Measurements from ENCODE around the gene KLK5.

The KLK5 gene, protein sequence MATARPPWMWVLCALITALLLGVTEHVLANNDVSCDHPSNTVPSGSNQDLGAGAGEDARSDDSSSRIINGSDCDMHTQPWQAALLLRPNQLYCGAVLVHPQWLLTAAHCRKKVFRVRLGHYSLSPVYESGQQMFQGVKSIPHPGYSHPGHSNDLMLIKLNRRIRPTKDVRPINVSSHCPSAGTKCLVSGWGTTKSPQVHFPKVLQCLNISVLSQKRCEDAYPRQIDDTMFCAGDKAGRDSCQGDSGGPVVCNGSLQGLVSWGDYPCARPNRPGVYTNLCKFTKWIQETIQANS

DNA sequence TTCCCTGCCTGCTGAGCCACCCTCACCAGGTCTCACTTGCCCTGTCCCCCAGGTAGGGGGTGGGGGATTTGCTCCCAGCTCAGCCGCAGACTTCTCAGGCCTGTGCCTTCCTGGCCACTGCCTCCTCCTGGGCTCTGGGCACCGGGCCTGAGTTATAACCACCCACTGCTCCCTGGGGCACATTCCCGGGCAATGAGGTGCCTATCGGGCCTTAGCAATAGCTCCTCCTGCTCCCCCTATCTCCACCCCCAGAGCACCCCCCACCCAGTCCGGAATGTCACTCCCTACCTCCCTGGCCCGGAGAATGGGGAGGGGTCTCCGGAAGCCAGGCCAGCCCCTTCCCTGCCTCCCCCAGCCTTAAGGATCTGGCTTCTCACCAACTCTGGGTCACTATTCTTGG, at the start of gene KLK5:
TSS of gene KLK5 (minus strand) at position 129 of the 400 bp plus-strand sequence. CDS start 381 bp downstream, outside the sequence.
- no peak for DNase-seq (ENCODE audit: low read depth)
- TF ChIP-seq, protein P1, sequence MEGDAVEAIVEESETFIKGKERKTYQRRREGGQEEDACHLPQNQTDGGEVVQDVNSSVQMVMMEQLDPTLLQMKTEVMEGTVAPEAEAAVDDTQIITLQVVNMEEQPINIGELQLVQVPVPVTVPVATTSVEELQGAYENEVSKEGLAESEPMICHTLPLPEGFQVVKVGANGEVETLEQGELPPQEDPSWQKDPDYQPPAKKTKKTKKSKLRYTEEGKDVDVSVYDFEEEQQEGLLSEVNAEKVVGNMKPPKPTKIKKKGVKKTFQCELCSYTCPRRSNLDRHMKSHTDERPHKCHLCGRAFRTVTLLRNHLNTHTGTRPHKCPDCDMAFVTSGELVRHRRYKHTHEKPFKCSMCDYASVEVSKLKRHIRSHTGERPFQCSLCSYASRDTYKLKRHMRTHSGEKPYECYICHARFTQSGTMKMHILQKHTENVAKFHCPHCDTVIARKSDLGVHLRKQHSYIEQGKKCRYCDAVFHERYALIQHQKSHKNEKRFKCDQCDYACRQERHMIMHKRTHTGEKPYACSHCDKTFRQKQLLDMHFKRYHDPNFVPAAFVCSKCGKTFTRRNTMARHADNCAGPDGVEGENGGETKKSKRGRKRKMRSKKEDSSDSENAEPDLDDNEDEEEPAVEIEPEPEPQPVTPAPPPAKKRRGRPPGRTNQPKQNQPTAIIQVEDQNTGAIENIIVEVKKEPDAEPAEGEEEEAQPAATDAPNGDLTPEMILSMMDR (IDR thresholded peaks at IDR 0.05; ENCODE audit: low read depth, low read length, missing control alignments) = no peak
- H3K4me3 ChIP-seq (ENCODE audit: low read depth, low read length) = no peak within 1 kb of the TSS

DNA sequence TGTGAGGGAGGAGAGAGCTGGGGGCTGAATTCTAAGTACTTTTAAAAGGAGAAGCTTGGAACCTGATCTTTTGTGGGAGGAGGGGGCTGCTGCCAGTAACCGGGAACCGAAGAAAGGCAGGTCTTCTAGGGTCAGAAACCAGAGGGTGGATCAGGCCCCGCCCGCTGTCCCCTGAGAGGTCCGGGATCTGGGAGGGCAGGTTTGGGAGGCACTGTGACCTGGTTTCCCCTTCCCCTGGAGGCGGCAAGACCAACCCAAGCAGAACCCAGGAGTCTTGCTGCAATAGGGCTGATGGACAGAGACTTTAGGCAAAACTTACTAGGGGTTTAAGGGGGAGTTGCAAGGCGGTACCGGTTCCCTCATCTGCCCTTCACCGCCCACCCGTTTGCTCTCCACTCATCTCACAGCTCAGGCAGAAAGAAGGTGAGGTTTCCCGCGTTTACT, 49.3 kb upstream of the KLK5 start:
- no peak for DNase-seq (ENCODE audit: low read depth)
- no peak overlapping the region for H3K4me3 ChIP-seq (ENCODE audit: low read depth, low read length)

DNA sequence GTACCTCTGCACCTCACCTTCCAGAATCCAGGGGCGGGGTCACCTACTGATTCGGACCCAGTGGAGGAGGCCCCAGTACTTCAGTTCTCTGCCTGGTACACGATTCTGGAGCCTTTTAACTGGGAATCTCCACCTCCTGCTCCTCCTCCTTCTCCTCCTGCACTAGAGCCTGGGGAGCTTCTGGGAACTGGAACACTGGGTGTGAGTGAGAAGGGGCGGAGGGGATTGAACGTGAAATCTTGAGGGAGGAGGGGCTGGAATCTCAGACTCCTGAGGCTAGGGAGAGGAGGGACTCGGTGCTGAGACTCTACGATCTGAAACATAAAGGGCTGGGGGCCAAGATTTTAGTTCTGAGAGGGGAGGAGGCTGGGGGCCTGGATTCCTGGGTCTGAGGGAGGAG, 48.7 kb upstream of the KLK5 start, which contains the start of gene KLK8:
TSS of gene KLK8 (minus strand) at position 90 of the 400 bp plus-strand sequence. CDS start 437 bp downstream, outside the sequence.
- TF ChIP-seq, protein P1 (IDR thresholded peaks at IDR 0.05; ENCODE audit: low read depth, low read length, missing control alignments) = no peak
- DNase-seq (ENCODE audit: low read depth) = no peak
- H3K4me3 ChIP-seq (ENCODE audit: low read depth, low read length) = no peak within 1 kb of the TSS

More for the DNA sequence above, 49.3 kb upstream of the KLK5 start:
- TF ChIP-seq, protein P1 (IDR thresholded peaks at IDR 0.05; ENCODE audit: low read depth, low read length, missing control alignments) = no peak

DNA sequence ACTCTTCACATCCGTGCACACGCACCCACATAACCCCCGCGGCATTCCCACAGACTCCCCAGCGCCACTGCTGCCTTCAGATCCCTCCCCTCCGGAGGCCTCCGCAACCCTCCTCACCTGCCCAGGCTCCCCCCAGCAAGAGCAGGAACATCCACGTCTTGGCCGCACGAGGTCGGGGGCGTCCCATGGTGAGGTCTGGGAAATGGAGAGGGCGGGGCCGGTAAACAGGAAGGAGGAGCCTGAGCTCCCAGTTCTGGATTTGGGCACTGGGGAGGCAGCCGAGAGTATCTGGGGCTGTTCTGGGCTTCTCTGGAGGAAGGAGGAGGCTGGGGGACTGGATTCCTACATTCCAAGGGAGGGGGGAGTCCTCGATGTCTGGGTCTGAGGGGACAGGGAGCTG, 48.1 kb upstream of the KLK5 start:
- H3K4me3 ChIP-seq (ENCODE audit: low read depth, low read length) = no peak overlapping the region

DNA sequence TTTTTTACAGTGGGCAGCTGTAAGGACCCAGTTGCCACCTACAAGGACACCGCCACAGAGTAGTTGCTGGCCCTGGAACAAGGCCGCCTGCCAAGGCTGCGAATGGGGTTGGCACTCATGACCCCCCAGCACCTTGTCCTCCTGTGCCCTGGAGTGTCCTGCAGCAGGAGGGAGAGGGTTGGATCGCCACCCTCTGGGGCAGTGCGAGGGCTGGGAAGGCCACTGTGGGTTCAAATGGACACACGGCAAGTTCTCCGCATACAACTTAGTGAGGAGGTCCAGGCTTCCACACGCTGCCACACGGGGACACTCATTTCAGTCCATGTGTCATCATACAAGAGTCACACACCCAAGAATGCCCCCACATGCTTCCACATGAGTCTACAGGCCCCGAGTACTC, 47.6 kb upstream of the KLK5 start:
- TF ChIP-seq, protein P1 (IDR thresholded peaks at IDR 0.05; ENCODE audit: low read depth, low read length, missing control alignments) = no peak
- DNase-seq (ENCODE audit: low read depth) = no peak

More for the DNA sequence above, 48.1 kb upstream of the KLK5 start:
- no peak for DNase-seq (ENCODE audit: low read depth)
- TF ChIP-seq, protein P1 (IDR thresholded peaks at IDR 0.05; ENCODE audit: low read depth, low read length, missing control alignments) = no peak

DNA sequence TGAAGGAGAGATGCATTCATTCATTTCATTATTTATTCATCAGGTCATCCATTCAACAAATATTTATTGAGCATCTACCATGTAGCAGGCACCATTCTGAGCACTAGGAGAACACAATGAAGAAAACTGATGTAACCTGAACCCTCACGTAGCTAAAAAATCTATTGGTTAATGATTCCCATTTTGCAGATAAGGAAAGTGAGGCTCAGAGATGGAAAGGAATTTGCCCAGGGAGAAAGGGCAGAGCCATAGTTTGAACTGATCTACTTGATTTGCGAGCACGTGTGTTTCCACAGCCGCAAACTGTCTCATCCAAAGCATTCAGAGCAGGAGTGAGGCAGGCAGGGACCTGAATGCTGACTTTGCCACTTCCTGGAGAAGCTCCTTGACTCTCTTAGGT, 45.8 kb upstream of the KLK5 start:
- no peak overlapping the region for H3K4me3 ChIP-seq (ENCODE audit: low read depth, low read length)
- DNase-seq (ENCODE audit: low read depth) = no peak
- TF ChIP-seq, protein P1 (IDR thresholded peaks at IDR 0.05; ENCODE audit: low read depth, low read length, missing control alignments) = no peak

More for the DNA sequence above, 47.6 kb upstream of the KLK5 start:
- no peak overlapping the region for H3K4me3 ChIP-seq (ENCODE audit: low read depth, low read length)

DNA sequence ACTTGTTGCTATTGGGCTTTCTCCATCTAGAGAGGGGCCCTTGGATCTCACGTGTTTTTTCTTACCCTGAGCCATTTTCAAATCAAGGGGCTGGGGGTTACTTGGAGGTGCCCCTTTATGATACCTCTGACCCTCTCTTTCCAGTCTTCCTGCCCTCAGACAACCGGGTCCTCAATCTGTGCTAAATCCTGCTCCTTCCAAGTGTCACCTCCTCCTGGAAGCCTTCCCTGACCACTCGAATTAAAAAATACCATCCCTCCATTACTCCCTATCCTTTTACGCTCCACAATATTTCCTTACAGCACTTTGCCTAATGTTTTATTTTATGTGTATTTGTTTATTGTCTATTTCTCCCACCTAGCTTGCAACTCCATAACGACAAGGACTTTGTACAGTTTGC, 45.2 kb upstream of the KLK5 start:
- no peak overlapping the region for H3K4me3 ChIP-seq (ENCODE audit: low read depth, low read length)
- DNase-seq (ENCODE audit: low read depth) = no peak
- TF ChIP-seq, protein P1 (IDR thresholded peaks at IDR 0.05; ENCODE audit: low read depth, low read length, missing control alignments) = no peak
